ENCODE data around the gene SMTNL2. TPM values are rescaled to one million over a fixed set of nuclear protein-coding genes. Genes with fewer than 3 reads are reported as not detected.

The SMTNL2 gene
- total RNA-seq, 1 donor from 2014 or later: 40.4 TPM

DNA sequence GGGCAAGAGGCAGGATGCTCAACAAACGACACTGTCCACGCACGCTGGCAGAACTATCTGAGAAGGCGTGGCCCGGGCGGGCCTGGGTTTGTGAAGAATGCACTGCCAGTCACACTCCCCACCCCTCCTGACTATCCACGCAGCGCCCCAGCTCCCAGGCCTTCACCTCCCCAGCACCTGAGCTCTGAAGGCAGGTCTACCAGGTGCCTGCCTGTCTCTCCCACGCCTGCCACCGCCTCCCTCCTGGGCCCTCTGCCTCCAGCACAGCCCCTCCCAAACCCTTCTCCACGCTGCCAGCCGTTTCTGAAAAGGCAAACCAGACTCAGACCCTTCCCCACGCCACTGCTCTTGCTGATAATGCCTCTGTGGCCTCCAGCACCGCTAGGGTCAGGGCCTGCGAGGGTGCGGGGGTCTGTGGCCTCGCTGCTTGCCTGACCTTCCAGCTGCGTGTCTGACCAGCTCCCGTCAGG, 40.7 kb upstream of the SMTNL2 start:
- DNase-seq: no peak
- intact Hi-C loops (cut with DNase I): no loop called here
- no peak for ATAC-seq (ENCODE audit: poor library complexity)

DNA sequence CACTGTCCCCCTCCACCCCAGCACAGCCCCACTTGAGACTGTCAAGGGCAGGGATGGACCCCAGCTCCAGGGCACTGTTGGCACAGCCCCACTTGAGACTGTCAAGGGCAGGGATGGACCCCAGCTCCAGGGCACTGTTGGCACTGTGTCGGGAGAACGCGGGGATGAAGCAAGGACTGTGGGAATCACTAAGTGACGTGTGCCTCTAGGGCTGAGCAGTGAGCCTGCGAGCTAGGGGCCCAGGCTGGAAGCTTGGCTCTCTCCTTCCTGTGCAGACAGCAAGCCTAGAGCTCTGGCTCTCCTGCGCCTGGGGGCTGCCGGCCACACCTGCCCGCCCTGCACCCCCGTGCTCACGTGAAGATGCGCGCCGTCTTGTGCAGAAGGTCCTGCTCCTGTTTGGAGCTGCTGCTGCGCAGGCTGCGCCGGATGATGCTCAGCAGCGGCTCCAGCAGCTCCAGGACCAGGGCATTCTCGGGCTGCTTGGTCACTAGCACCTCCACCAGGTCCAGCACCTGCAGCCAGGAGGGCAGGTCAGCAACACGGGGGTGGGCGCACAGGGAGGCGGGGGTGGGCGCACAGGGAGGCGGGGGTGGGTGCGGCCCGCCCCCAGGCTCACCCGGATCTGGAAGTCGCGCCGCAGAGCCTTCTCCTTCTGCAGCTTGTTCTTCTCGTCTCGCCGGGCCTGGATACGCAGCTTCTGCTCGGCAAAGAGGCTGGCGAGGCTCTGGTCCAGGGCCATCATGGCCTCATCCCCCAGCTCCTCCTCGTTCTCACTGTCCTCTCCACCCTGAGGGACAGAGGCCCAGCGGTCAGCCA, 40.0 kb upstream of the SMTNL2 start:
- intact Hi-C loops (cut with DNase I): no loop called here
- DNase-seq: peak; percentile 27
- ATAC-seq (ENCODE audit: poor library complexity): no peak

DNA sequence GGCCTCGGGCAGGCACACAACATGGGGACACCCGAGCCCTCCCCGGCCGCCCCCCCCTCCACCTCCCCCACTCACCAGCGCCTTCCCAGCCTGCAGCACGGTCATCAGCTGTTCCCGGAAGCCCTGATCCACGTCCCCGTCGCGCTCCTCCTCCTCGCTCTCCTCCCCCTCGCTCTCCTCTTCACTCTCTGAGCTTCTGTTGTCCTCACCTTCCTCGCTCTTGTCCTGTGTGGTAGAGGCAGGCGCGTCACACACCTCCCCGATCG, 39.4 kb upstream of the SMTNL2 start:
- no peak for ATAC-seq (ENCODE audit: poor library complexity)
- intact Hi-C loops (cut with DNase I): no loop called here
- peak; percentile 26 for DNase-seq

DNA sequence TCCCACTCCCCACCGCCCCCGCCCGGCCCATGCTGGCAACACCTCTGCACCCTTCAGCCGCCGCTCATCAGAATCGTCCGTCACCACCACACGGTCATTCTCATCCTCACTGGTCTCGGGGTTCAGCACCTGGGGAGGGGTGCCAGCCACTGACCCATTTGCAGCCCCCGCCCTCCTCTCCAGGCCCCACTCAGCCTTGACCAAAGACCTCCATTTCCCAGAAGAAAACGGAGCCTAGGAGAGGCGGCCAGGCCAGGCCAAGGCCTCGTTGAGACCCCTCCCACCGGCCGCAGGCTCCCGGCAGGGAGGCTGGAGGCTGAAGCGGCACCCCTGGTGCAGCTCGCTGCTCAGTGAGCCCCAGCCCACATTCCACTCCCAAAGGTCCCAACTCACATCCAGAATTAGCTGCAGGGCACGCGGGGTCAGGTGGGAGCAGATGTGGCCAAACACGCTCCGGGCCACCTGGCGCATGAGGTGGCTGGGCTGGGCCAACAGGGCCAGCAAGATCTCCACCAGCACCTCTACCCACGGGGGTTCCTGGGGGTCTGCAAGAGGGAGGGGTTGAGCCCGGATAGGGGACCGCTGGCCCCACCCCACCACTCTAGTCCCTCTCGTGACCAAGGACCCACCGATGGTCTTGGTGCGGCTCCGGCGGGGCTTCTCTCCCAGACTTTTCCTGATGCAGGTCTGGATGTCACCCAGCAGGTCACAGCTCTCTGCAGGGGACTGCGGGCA, 38.9 kb upstream of the SMTNL2 start:
- ATAC-seq (ENCODE audit: poor library complexity) (no peak), DNase-seq (peak; percentile 34)
- intact Hi-C loops (cut with DNase I): no loop called here

DNA sequence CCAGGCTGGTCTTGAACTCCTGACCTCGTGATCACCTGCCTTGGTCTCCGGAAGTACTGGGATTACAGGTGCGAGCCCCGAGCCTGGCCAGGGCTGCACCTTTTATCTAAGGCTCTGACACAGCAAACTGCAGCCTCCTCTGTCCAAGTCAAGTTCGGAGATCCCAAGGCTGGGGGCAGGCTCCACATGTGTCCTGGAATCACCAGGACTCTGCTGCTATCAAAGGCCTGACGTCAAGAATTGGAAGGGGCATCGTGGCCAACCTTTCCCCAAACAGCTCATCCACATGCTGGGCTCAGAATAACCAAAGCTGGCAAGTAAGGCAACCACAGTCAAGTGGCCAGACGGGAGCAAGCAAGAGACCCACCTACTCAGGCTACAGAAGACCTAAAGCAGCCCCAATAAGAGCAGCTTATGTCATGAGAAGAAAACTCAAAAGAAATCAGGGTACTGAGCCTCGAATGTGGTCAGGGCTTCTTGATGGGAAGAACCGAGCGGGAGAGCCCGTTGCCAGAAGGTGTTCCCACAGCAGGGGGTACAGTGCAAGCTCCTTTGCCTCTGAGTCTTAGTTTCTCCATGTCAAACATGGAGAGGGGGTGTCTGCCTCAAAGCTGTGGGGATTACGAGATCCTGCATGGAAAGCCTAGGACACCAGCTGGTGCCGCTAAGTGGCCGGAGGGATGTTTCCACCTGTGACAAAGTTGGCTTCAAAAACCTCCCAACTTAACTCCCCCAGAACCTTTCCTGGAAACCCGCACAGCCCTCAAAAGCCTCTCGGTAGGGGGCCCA, 37.0 kb upstream of the SMTNL2 start:
- intact Hi-C loops (cut with DNase I): no loop called here
- DNase-seq (no peak), ATAC-seq (ENCODE audit: poor library complexity) (no peak)

DNA sequence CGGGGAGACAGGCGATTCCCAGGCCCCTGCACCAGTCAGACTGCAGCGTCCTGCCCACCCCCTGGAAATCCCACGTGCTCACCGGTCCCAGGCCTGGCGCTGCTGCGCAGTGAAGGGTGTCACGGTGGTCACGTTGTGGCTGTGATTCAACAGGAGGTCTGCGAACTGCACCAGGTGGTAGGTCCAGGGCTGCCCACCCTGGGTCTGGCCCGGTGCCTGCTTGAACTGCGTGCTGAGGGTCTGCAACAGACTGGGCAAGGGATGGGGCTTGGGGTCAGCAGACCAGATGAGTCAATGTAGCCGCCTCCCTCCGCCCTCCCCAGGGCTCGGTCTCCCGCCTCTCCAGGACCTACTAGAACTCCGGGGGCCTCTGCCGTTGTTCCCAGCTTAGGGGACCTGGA, 36.3 kb upstream of the SMTNL2 start:
- intact Hi-C loops (cut with DNase I): no loop called here
- DNase-seq (no peak), ATAC-seq (ENCODE audit: poor library complexity) (no peak)

DNA sequence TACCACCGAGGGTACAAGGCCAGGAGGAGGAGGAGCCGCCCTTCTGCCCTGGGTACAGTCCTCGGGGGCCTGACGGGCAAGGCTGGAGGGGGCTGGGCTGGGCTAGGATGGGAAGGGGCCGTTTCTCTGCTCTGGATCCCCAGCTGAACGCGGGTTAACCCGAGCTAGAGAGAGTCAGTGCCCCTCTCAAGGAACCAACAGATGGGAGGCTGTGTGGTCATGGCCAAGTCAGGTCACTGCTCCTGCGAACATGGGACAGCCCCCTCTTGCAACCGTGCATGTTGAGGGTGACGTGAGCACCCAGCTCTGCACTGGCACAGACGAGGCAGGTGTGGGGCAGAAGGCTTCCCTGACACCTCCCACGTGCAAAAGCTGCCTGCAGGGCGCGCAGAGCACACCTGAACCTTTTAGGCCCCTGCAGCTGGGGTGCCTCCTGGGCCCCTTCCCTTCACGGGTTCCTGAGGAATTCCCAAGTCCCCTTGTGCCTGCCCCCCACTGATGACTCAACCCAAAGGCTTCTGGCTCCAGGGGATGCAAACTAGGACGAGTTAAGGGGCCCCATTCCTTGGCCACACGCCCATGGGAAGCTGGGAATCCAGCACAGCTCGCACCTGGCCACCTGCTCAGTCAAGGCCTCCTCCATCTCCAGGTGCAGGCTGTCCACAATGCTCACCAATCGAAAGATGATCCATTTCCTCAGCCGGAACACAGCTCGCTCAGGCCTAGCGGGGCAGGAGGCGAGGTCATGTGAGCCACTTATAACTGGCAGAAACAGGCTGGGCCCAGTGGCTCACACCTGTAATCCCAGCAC, 35.4 kb upstream of the SMTNL2 start:
- ATAC-seq (ENCODE audit: poor library complexity): no peak
- intact Hi-C loops (cut with DNase I): no loop called here
- no peak for DNase-seq

DNA sequence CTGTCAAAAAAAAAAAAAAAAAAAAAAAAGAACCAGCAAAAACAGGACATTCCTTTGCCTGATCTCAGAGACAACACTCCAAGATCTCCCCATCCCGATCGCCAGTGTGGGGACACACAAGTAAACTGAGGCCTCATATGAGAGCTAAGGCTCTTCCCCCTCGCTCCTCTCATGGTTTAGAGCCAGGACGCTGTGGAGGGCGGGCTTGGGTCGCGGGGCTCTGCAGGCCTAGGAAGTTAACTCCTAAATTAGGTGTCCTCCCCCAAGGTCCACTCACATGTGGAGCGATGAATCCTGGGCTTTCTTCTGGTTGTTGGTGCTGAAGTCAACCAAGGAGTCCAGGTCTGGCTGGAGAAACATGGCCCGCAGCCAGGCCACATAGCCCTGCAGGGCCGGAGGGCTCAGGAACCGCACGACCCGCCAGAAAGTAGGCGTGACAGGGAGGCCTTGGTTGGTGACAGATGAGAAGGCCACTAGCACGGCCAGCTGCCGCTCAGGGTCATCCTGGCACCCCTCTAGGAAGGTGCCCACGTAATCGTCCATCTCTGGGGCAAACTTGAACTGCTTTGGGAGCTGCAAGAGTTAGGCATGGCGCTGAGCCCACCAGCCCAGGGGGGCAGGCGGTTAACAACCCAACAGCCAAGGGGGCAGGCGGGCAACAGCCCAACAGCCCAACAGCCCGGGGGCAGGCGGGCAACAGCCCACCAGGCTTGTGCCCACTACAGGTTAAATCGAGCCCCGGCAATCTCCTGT, 34.4 kb upstream of the SMTNL2 start:
- DNase-seq (no peak), ATAC-seq (ENCODE audit: poor library complexity) (no peak)
- intact Hi-C loops (cut with DNase I): loop anchor here (5.0 kb wide), 1 partner anchor 128 kb away; no protein-coding TSS in a partner anchor

DNA sequence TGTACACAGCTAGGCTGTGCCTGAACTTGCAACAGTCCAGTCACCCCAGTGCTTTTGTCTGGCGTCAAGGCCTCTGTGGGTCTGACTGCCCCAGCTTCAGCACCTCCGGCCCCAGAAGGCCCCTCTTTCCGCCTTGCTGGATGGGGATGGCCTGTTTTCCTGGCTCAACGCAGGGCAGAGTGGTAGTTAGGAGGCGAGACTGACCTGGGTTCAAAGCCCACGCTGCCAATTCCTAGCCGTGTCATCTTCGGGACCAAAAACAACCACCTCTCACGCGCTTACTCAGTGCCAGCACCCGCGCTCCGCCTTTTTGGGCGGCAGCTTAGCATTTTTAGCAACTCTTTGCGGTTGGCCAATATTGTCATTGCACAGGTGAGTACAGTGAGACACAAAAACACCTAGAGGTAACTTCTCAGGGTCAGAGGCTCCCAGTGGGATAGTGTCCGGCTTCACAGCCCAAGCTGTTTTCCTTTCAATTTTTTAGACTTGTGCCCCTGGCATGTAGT, 33.7 kb upstream of the SMTNL2 start:
- ATAC-seq (ENCODE audit: poor library complexity) (no peak), DNase-seq (no peak)
- intact Hi-C loops (cut with DNase I): loop anchor here (5.0 kb wide), 1 partner anchor 128 kb away; no protein-coding TSS in a partner anchor

DNA sequence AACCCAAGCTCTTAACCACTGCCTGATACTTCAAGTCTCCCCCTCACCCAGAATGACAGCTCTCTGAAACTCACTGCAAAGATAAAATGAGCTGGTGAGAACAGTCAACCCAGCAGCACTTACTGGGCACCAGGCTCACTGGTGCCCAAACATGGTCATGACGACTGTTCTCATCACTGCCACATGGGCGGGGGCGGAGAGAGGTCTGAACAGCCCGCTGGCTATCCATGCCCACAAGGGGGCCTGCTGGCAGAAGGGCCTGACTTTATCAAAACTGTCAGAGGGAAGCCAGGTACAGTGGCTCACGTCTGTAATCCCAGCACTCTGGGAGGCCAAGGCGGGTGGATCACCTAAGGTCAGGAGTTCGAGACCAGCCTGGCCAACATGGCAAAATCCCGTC, 33.2 kb upstream of the SMTNL2 start:
- ATAC-seq (ENCODE audit: poor library complexity): no peak
- intact Hi-C loops (cut with DNase I): loop anchor here (5.0 kb wide), 1 partner anchor 129 kb away; no protein-coding TSS in a partner anchor
- no peak for DNase-seq

DNA sequence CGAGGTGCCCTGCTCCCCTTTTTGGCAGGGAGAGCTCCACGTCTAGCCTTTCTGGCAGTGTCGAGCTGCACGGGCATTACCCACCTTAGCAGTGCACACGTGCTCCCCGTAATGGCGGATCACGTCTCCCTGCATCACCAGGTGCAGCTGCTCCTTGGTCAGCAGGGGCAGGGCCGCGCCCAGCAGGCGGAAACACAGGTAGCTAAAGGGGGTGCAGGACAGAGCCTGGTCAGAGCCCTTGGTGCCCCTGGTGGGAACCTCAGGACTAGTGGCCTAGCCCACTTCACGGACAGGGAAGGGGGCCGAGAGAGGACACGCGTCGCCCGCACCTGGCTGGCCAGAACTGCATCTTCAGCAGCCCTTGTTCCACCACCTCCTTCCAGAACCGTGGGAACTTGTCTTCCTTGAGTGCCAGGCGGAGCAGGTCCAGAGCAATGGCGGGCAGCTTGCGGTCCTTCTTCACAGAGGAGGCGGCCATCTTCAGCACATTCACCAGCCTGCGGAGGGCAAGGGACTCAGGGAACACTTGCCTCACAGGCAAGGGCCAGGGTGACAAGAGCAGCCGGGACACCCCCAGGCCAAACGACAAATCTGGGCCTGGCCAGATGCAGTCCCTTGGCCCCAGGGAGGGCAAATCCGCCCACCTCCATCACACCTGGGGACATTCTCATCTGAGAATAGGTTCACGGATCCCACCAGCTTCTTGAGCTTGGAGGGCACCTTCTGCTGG, 32.4 kb upstream of the SMTNL2 start:
- intact Hi-C loops (cut with DNase I): loop anchor here (5.0 kb wide), 1 partner anchor 130 kb away; no protein-coding TSS in a partner anchor
- peak; percentile 28 for DNase-seq
- ATAC-seq (ENCODE audit: poor library complexity): no peak

DNA sequence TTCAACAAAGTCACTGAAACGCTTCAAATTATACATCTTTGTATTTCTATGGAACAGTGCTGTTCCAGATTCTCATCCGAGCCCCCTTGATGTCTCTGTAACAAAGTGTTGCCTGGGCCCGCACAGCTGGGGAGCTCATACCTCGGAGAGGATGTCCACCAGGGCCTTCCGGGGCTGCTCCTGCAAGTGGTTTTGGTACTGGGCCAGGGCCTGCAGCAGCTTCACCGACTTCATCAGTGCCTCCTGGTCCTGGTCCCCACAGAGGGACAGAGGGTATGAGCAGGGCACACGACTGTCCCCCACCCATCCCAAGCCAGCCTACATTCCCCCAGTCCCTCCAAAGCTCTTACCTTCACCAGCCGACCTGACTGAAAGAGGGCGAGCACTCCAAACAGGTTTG, 30.7 kb upstream of the SMTNL2 start:
- peak; percentile 24 for DNase-seq
- intact Hi-C loops (cut with DNase I): loop anchor here (5.0 kb wide), 1 partner anchor 131 kb away; no protein-coding TSS in a partner anchor
- no peak for ATAC-seq (ENCODE audit: poor library complexity)

DNA sequence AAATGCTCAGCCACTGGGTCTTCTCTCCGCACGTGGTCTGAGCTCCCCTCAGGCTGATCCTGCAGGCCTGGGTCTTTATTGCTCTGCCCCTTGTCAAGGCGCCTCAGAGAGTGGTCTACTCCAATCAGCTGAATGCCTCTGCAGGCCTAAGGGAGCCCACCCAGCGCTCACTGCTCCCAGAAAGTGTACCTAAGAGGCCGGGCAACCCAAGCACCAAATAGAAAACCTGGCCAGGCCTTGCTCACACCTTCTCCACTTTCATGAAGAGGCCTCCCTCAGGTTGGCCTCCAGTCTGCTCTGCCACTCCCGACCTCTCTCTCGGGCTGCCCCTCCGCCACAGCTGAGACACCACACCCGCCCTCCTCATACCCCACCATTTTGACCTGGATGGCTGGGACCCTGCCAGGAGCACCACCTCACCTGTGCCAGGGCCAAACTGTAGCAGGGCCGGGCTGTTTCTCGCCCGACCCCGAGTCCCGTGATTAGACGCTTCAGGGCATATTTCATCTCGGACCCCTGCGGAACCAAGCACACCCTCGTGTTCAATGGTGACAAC, 29.8 kb upstream of the SMTNL2 start:
- DNase-seq: peak; percentile 21
- intact Hi-C loops (cut with DNase I): loop anchor here (5.0 kb wide), 1 partner anchor 132 kb away; no protein-coding TSS in a partner anchor
- ATAC-seq (ENCODE audit: poor library complexity): no peak

DNA sequence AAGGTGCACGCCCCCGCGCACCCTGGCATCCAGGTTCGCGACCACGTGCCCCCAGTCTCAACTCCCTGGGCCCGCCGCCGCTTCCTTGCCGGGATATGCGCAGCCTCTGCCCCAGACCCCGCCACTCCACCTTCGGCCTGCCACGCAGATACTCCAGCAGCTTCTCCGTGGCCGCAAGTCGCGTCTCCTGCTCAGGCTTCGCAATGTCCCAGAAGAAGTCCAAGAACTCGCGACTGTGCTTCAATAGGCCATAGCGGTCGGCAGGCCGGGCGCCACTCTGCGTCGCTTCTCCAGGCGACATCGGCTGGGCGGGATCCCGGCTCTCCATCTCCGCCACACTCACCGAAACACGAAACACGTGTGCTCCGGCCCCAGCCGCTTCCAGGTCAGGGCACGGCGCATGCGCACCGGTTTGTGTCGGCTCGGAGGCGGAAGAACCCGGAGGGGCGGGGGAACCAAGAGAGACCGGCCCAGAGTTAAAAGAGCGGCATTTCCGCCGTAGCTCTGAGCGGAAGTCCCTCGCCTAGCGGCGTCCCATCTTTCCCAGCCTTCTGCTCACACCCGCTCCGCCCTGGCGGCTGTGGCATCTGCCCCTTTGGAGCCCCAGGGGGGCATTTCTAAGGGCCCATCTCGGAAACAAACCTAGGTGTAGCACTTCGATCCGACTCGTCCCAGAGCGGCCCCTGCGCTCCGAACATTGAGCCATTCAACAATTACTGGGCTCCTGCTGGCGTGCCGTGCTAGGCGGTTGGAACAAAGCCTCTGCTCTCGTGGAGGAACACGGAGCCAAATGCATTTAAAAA, 29.1 kb upstream of the SMTNL2 start, which contains the start of gene MYBBP1A:
TSS of gene MYBBP1A (minus strand) at position 388 of the 803 bp plus-strand sequence. CDS start at position 328, 60 bp downstream.
- intact Hi-C loops (cut with DNase I): loop anchor here (5.0 kb wide), 1 partner anchor 133 kb away; no protein-coding TSS in a partner anchor
- DNase-seq: peak; percentile 99
- peak; percentile 97 for ATAC-seq (ENCODE audit: poor library complexity)

DNA sequence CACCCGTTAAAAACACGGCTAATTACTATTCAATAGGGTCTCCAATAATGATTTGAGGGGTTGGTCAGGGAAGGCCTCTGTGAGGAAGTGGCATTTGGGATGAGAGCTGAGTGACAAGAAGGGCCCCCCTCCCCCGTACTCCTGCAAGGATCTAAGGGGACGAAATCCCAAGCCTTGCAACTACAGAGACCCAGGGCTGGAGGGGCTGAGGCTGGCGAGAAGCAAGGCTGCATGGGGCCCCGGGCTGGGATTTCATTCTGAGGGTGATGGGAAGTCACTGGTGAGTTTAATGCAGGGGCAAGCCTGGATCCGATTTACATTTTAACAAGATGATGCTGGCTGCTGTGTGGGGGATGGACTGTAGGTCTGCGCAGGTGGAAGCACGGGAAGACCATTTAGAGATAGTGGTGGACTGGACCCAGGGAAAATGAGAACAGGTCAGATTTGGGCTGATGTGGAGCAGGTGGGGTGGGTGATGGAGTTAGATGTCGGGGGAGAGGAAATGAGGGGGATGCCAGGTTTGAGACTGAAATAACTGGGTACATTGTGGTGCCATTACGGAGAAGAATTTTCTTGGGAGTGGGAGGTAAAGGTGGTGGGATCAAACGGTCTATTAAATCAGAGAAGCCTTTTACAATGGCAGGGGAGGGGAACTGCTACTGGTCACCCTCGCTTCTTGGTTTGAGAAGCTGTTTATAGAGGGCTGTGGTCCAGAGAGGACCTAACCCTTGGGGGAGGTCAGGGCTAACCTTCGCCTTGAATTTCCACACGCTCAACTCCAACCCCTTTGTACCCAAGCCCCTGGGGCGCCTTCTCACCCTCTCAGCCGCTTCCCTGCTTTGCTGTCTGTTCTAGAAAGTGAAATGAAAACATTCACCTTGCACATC, 28.2 kb upstream of the SMTNL2 start:
- ATAC-seq (ENCODE audit: poor library complexity): no peak
- DNase-seq: no peak
- intact Hi-C loops (cut with DNase I): no loop called here
